Dendritic cell treated with granulocyte-macrophage colony-stimulating factor and Interleukin-4, amounts not matched to agents 40 ng/mL and 50 ng/mL, for 4 days (primary cell): ENCODE results near the gene SLC11A2.
A peak's percentile ranks its signal among the peaks of the same experiment; 100 is the strongest.

Source experiments
- H3K27ac Mint-ChIP-seq: one replicate; pipeline ENCODE4 v1.8.0; 2022; ENCODE audit warnings: mild to moderate bottlenecking, mixed read lengths
- H3K27me3 Mint-ChIP-seq: one replicate; pipeline ENCODE4 v1.8.0; 2022; ENCODE audit warnings: mild to moderate bottlenecking, mixed read lengths
- H3K36me3 Mint-ChIP-seq: one replicate; pipeline ENCODE4 v1.8.0; 2022; ENCODE audit warnings: low read depth, mixed read lengths
- H3K4me1 Mint-ChIP-seq: one replicate; pipeline ENCODE4 v1.8.0; 2022; ENCODE audit warnings: low read depth, mixed read lengths
- H3K4me3 Mint-ChIP-seq: one replicate; pipeline ENCODE4 v1.8.0; 2022; ENCODE audit warnings: mild to moderate bottlenecking, moderate library complexity, mixed read lengths
- H3K9me3 Mint-ChIP-seq: one replicate; pipeline ENCODE4 v1.8.0; 2022; ENCODE audit warnings: mixed read lengths
- intact Hi-C: fragments of 100-400 bp; cut with micrococcal nuclease; formaldehyde crosslinking; loops from one replicate; pipeline ENCODE4 v1.15.0; 2022

SLC11A2 gene

GRCh38 chr12:51047655-51048540 lies 21.7 kb upstream of the SLC11A2 start, which contains the start of gene LETMD1:
LETMD1 (plus strand) TSS chr12:51048327; CDS start chr12:51048357, 30 bp downstream.
- peak within 1 kb of the TSS; percentile 98 for H3K4me3 Mint-ChIP-seq
- no peaks in the 10 kb centered on the region for H3K9me3 Mint-ChIP-seq
- peaks cover 36% of the 10 kb centered on the region for H3K36me3 Mint-ChIP-seq
- no peaks in the 10 kb centered on the region for H3K27me3 Mint-ChIP-seq
- peak within 1 kb of the TSS; percentile 90 for H3K27ac Mint-ChIP-seq
- intact Hi-C loops = loop anchor here (1.0 kb wide), 1 partner anchor 35 kb away; the partner anchor contains the start of gene CSRNP2
- H3K4me1 Mint-ChIP-seq = peaks cover 18% of the 10 kb centered on the region

DNA sequence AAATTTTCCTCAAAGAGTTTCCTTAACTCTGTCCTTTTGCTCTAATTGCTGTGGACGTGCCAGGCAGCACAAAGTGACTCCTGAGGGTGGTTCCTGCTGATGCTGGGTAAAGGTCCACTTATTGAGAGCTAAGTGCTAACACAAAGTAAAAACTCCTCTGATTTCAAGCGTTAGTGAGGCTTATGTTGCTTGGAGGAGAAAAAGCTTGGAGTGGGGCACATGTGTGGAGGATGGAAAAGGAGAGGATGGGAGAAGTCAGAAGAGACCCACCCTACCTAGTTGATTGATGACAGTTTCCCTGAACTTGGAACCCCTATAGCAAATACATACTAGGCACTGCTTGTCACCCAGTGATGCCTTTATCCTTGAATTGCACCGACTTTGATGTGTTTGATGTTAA lies 10.1 kb upstream of the SLC11A2 start:
- intact Hi-C loops = no loop called here
- H3K4me3 Mint-ChIP-seq = no peak overlapping the region
- H3K27ac Mint-ChIP-seq = no peak overlapping the region
- no peaks in the 10 kb centered on the region for H3K9me3 Mint-ChIP-seq
- no peaks in the 10 kb centered on the region for H3K4me1 Mint-ChIP-seq
- H3K36me3 Mint-ChIP-seq = no peaks in the 10 kb centered on the region
- H3K27me3 Mint-ChIP-seq = no peaks in the 10 kb centered on the region

DNA sequence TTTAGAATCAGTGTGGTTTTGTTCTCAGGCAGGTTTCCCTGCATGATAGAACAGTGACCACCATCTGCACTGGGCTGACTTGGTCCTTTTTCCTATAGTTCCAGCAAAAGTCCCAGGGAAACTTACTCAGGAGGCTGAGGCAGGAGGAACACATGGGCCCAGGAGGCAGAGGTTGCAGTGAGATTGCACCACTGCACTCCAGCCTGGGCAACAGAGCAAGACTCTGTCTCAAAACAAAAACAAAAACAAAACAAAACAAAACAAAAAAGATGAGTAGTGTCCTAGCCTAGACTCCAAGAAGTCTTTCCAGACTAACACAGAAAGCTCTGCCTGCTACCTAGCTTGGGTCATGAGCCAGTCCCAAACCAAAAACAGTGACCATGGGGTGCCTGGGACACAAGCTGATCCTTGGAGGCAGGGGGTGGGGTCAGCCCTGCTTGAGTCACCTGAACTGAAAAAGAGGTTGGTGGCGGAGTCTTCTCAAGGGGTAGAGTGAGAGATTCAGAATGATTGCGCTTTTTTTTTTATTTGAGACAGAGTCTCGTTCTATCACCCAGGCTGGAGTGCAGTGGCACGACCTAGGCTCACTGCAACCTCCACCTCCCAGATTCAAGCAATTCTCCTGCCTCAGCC lies 7.4 kb upstream of the SLC11A2 start:
- intact Hi-C loops = no loop called here
- Mint-ChIP-seq H3K27me3 (peaks cover 2% of the 10 kb centered on the region), H3K9me3 (no peaks in the 10 kb centered on the region), H3K27ac (no peak overlapping the region), H3K4me1 (peaks cover 5% of the 10 kb centered on the region), H3K36me3 (no peaks in the 10 kb centered on the region), H3K4me3 (no peak overlapping the region)

DNA sequence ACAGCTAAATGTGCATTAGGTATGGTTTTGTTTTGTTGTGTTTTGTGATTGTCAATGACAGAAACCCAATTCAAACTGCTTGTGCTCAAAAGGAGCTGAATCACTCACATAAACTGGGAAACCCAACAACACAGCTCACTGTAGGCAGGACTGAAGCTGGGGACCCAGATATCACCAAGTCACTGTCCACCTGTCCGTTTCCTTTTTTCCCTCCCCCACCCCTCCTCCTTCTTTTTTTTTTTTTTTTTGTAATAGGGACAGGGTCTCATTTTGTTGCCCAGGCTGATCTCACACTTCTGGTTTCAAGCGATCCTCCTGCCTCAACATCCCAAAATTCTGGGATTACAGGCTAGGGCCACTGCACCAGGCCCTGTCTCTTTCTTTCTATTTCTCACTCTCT lies 6.9 kb upstream of the SLC11A2 start:
- no peak overlapping the region for H3K27ac Mint-ChIP-seq
- H3K36me3 Mint-ChIP-seq = no peaks in the 10 kb centered on the region
- H3K4me3 Mint-ChIP-seq = no peak overlapping the region
- H3K27me3 Mint-ChIP-seq = peaks cover 2% of the 10 kb centered on the region
- intact Hi-C loops = no loop called here
- peaks cover 9% of the 10 kb centered on the region for H3K4me1 Mint-ChIP-seq
- no peaks in the 10 kb centered on the region for H3K9me3 Mint-ChIP-seq

- H3K9me3 Mint-ChIP-seq = no peaks in the 10 kb centered on the region
- intact Hi-C loops = loop anchor here (5.0 kb wide), 4 partner anchors 36 to 266 kb away; partner anchors contain the start of gene ATF1
- no peak overlapping the region for H3K4me3 Mint-ChIP-seq
- peaks cover 2% of the 10 kb centered on the region for H3K27me3 Mint-ChIP-seq
- no peak overlapping the region for H3K27ac Mint-ChIP-seq
- peaks cover 17% of the 10 kb centered on the region for H3K4me1 Mint-ChIP-seq
- H3K36me3 Mint-ChIP-seq = peaks cover 23% of the 10 kb centered on the region
Measured at GRCh38 chr12:51028813-51029150, 2.6 kb upstream of the SLC11A2 start.

- peaks cover 21% of the 10 kb centered on the region for H3K4me1 Mint-ChIP-seq
- intact Hi-C loops = loop anchor here (5.0 kb wide), 4 partner anchors 36 to 266 kb away; partner anchors contain the start of gene ATF1
- H3K4me3 Mint-ChIP-seq = no peak overlapping the region
- H3K36me3 Mint-ChIP-seq = peaks cover 28% of the 10 kb centered on the region
- no peaks in the 10 kb centered on the region for H3K9me3 Mint-ChIP-seq
- no peak overlapping the region for H3K27ac Mint-ChIP-seq
- peaks cover 2% of the 10 kb centered on the region for H3K27me3 Mint-ChIP-seq
Measured at GRCh38 chr12:51028126-51028812, 2.1 kb upstream of the SLC11A2 start.

DNA sequence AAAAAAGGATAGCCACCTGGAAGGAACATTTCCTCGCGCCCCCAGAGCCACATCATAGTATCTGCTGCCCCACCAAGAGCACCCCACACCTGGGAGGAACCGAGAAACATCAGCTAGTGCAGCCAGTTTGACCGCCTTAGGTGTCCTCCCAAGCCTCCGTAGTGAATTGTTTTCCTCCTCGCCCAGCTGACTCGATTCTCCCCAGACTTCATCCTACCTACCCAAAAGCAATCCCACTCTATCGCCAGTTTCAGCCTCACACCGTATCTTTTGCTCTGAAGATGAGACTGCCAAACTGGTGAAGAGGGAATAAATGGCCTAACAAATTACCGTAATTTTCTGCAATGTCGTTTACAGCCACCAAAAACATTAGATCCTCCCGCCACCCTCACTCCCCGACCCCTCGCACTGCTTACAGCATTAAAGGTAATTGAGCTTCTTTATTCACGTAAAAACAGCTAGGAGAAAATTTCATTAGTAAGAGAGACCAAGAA lies 1.2 kb upstream of the SLC11A2 start:
- Mint-ChIP-seq H3K9me3 (no peaks in the 10 kb centered on the region), H3K27me3 (peaks cover 2% of the 10 kb centered on the region), H3K27ac (peak overlapping the region; percentile 22), H3K4me1 (peaks cover 22% of the 10 kb centered on the region), H3K4me3 (no peak overlapping the region), H3K36me3 (peaks cover 28% of the 10 kb centered on the region)
- intact Hi-C loops = loop anchor here (5.0 kb wide), 4 partner anchors 35 to 265 kb away; partner anchors contain the start of gene ATF1

- Mint-ChIP-seq H3K36me3 (peaks cover 37% of the 10 kb centered on the region), H3K4me3 (peak overlapping the region; percentile 80), H3K4me1 (peaks cover 40% of the 10 kb centered on the region), H3K27me3 (peaks cover 2% of the 10 kb centered on the region), H3K27ac (peak overlapping the region; percentile 89), H3K9me3 (no peaks in the 10 kb centered on the region)
- intact Hi-C loops = loop anchor here (2.0 to 5.0 kb wide), 5 partner anchors 17 to 263 kb away; partner anchors contain the start of gene ATF1
Measured at GRCh38 chr12:51025338-51025835, 797 bp downstream of the SLC11A2 start.

DNA sequence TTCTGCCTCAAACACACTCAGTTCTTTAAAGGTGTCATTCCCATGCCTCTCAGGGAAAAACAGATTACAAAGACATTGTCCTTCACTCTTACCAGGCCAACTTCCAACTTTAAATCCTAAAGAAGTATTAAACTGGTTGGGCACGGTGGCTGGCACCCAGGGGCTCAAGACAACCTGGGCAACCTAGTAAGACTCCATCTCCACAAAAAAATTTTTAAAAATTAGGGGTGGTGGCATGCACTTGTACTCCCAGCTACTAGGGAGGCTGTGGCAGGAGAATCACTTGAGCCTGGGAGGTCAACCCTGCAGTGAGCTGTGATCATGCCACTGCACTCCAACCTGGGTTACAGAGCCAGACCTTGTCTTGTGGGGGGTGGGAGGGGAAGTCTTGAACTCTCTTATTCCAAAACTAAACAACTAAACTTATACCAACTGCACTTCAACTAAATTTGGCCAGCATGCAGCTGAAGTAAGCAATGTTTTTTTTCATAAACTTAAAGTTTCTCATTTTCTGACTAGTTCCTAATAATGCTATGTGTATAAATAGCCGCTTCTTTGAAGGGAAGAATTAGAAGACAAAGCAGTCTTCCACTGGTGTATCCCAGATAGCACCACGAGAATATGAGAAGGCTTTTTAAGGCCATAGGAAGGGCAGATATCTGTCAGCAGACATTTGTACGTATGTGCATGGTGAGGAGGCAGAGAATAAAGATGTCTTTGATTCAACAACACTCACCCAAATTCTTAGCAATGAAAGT lies 2.4 kb downstream of the SLC11A2 start:
- H3K4me1 Mint-ChIP-seq = peaks cover 37% of the 10 kb centered on the region
- intact Hi-C loops = loop anchor here (2.0 kb wide), 1 partner anchor 15 kb away; no protein-coding TSS in a partner anchor
- no peaks in the 10 kb centered on the region for H3K27me3 Mint-ChIP-seq
- no peaks in the 10 kb centered on the region for H3K9me3 Mint-ChIP-seq
- H3K27ac Mint-ChIP-seq = peak overlapping the region; percentile 89
- H3K4me3 Mint-ChIP-seq = peak overlapping the region; percentile 80
- peaks cover 43% of the 10 kb centered on the region for H3K36me3 Mint-ChIP-seq

- Mint-ChIP-seq H3K9me3 (no peaks in the 10 kb centered on the region), H3K27me3 (no peaks in the 10 kb centered on the region), H3K36me3 (peaks cover 43% of the 10 kb centered on the region), H3K27ac (peak overlapping the region; percentile 81), H3K4me3 (peak overlapping the region; percentile 41), H3K4me1 (peaks cover 33% of the 10 kb centered on the region)
- intact Hi-C loops = no loop called here
Measured at GRCh38 chr12:51021694-51022093, 4.5 kb downstream of the SLC11A2 start.

GRCh38 chr12:51020448-51021182 lies 5.6 kb downstream of the SLC11A2 start:
- no peak overlapping the region for H3K4me3 Mint-ChIP-seq
- H3K27ac Mint-ChIP-seq = peak overlapping the region; percentile 81
- intact Hi-C loops = no loop called here
- H3K27me3 Mint-ChIP-seq = no peaks in the 10 kb centered on the region
- H3K9me3 Mint-ChIP-seq = no peaks in the 10 kb centered on the region
- H3K36me3 Mint-ChIP-seq = peaks cover 34% of the 10 kb centered on the region
- peaks cover 33% of the 10 kb centered on the region for H3K4me1 Mint-ChIP-seq

- H3K4me1 Mint-ChIP-seq = peaks cover 33% of the 10 kb centered on the region
- H3K9me3 Mint-ChIP-seq = no peaks in the 10 kb centered on the region
- H3K36me3 Mint-ChIP-seq = peaks cover 27% of the 10 kb centered on the region
- H3K27me3 Mint-ChIP-seq = no peaks in the 10 kb centered on the region
- intact Hi-C loops = no loop called here
- no peak overlapping the region for H3K4me3 Mint-ChIP-seq
- H3K27ac Mint-ChIP-seq = no peak overlapping the region
Measured at GRCh38 chr12:51019927-51020326, 6.3 kb downstream of the SLC11A2 start.
